Amygdala (tissue), 56 donors: ENCODE measurements around the gene BFSP2.
A peak's percentile ranks its signal among the peaks of the same experiment; 100 is the strongest.
"Not testable (repeated sequence)": the region's sequence is repeated elsewhere in the genome, so short reads cannot be mapped to it uniquely, and the experiment has no call there.

Experiments used
- DNase-seq, 56 donors: peaks; one replicate each; lab custom pipeline; 2025; lab: John Stamatoyannopoulos, UW

BFSP2 gene

GRCh38 chr3:133503409-133503808, 103.6 kb downstream of the BFSP2 start:
- DNase-seq, result no peak

DNA sequence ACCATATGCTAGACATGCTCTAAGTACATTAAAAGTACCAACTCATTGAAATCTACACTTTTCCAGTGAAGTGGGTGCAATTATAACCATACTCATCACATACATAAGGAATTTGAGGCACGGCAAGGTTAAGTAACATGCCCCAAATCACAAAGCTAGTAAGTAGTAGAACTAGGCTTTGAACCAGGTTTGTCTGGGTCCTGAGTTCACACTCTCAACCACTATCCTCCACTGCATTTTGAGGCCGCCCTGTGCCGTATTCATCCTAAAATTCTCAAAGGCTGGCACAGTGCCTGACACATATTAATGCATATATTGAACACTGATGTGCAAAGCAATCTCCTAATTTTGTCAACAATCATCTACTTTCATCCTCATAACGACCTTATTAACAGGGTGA, 104.9 kb downstream of the BFSP2 start:
- no peak for DNase-seq

DNA sequence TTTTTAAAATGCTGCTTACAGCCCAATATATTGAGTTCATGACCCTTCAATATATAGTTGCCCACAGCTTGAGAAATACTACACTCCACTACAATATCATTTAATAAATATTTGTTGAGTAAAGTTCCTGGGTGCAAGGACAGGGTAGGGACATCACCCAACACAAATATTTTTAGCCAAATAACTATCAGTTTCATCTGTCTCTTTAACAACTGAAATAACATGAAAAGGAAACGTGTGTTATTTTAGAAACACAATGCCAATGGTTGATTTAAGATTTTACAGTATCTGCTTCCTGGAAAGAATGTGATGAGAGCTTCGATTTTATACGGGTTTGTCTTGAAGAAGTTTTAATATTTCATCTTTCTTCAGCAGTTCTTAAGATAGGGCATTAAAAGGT, 106.0 kb downstream of the BFSP2 start:
- no peak for DNase-seq

DNA sequence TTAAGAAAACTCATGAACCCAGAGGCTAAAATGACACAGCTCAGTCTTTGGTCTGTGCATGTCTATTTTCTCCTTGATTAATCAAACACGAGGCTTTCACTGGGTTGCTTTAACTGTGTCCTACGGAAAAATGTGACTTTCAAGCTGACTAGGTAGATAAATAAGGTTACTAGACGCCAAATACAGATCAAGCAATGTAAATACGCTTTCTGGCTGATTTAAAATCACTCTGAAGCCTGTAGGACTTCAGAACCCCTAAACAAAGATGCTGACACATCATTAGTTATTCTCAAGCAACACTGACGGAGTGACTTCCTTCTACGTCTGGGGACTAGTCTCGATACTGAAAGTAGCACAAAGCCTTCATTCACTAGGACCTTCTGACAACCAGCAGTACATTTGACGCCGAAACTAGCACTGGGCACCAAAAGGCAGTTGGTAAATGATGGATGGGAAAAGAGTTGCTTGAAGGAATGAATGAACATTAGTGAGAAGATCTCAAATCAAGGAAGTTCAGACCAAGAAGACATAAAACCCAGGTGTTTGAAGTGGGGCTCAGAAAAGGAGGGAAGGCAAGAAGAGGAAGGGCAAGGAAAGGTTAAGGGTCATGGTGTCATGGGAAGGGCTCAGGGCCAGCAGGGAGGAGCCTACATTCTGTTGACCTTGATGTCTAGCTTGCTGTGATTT, 106.5 kb downstream of the BFSP2 start:
- DNase-seq, result peak in 3 of 56 donors; percentile 2 to 29 (median 3)

- no peak for DNase-seq
Measured at GRCh38 chr3:133509488-133509887, 109.6 kb downstream of the BFSP2 start.

DNA sequence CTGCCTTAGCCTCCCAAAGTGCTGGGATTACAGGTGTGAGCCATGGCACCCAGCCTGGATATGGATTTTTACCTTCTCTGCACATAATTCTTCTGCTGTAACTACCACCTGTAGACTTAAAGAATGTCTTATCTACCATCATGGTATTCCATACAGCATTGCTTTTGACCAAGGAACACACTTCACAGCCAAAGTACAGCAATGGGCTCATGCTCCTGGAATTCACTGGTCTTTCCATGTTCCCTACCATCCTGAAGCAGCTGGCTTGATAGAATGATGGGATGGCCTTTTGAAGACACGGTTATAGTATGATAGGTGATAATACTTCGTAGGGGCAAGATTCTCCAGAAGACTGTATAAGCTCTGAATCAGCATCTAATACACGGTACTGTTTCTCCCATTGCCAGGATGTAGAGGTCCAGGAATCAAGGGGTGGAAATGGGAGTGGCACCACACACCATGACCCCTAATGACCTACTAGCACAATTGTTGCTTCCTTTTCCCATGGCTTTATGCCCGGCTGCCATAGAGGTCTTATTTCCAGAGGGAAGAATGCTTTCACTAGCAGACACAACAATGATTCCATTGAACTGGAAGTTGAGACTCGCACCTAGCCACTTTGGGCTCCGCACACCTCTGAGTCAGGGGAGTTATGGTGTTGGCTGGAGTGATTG, 112.7 kb downstream of the BFSP2 start:
- DNase-seq, result no peak

- no peak for DNase-seq
Measured at GRCh38 chr3:133514418-133514817, 114.6 kb downstream of the BFSP2 start.

- DNase-seq, result no peak
Measured at GRCh38 chr3:133515127-133515526, 115.3 kb downstream of the BFSP2 start.

GRCh38 chr3:133520286-133520685, 120.4 kb downstream of the BFSP2 start:
- DNase-seq, result no peak

DNA sequence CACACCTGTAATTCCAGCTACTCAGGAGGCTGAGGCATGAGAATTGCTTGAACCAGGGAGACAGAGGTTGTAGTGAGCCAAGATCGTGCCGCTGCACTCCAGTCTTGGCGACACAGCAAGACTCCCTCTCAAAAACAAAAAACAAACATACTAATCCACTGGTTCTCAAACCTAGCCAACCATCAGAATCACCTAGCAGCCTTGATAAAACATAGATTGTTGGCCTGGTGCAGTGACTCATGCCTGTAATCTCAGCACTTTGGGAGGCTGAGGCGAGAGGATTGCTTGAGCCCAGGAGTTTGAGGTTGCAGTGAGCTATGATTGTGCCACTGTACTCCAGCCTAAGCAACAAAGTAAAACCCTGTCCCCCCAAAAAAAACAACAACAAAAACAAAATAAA, 121.1 kb downstream of the BFSP2 start:
- not testable (repeated sequence) for DNase-seq

- no peak for DNase-seq
Measured at GRCh38 chr3:133521946-133522345, 122.1 kb downstream of the BFSP2 start.

- not testable (repeated sequence) for DNase-seq
Measured at GRCh38 chr3:133523758-133524157, 123.9 kb downstream of the BFSP2 start.
